Measurements from ENCODE around the gene UBL7. TPM values are rescaled to one million over a fixed set of nuclear protein-coding genes. Genes with fewer than 3 reads are reported as not detected.

UBL7 gene
- total and polyA plus RNA-seq, 2 experiments from 2014 or later: 39.2 to 60.2 TPM

- no peak for DNase-seq (ENCODE audit: low spot score)
- H3K27me3 ChIP-seq: no peaks in the 10 kb centered on the region
- WGBS (ENCODE audit: low lambda C conversion rate, missing lambda C conversion rate): 91% methylated on average over 2 of the region's 2 CpGs
- no peak overlapping the region for H3K4me2 ChIP-seq
- H3K27ac ChIP-seq: no peak overlapping the region
- H3K4me1 ChIP-seq (ENCODE audit: insufficient read depth): no peaks in the 10 kb centered on the region
- no peaks in the 10 kb centered on the region for H3K9me2 ChIP-seq (replicated peaks; ENCODE audit: insufficient read depth)
- no peaks in the 10 kb centered on the region for H3K36me3 ChIP-seq (replicated peaks; ENCODE audit: insufficient read depth, low read depth)
- no peaks in the 10 kb centered on the region for H4K20me1 ChIP-seq (ENCODE audit: insufficient read depth, poor library complexity, severe bottlenecking)
- TF ChIP-seq EZH2phosphoT487 (IDR thresholded peaks at IDR 0.05; ENCODE audit: low read depth, severe bottlenecking, unreplicated experiment) (no peak), EZH2 (IDR thresholded peaks at IDR 0.05; ENCODE audit: borderline replicate concordance) (no peak), CTCF (IDR thresholded peaks at IDR 0.05; ENCODE audit: poor library complexity) (no peak)
- no peak overlapping the region for H3K4me3 ChIP-seq
- no peaks in the 10 kb centered on the region for H3K9me3 ChIP-seq (ENCODE audit: low read depth)
- H2AFZ ChIP-seq: no peak overlapping the region
- peaks cover 25% of the 10 kb centered on the region for H3K79me2 ChIP-seq
Measured at GRCh38 chr15:74464216-74464615, 3.3 kb upstream of the UBL7 start.

- Histone ChIP-seq H3K9me3 (ENCODE audit: low read depth) (no peaks in the 10 kb centered on the region), H4K20me1 (ENCODE audit: insufficient read depth, poor library complexity, severe bottlenecking) (no peaks in the 10 kb centered on the region), H3K36me3 (replicated peaks; ENCODE audit: insufficient read depth, low read depth) (no peaks in the 10 kb centered on the region), H3K4me2 (no peak overlapping the region), H3K9me2 (replicated peaks; ENCODE audit: insufficient read depth) (no peaks in the 10 kb centered on the region), H3K27me3 (no peaks in the 10 kb centered on the region), H3K79me2 (peaks cover 25% of the 10 kb centered on the region), H2AFZ (no peak overlapping the region), H3K4me3 (no peak overlapping the region), H3K4me1 (ENCODE audit: insufficient read depth) (no peaks in the 10 kb centered on the region), H3K27ac (no peak overlapping the region)
- no peak for DNase-seq (ENCODE audit: low spot score)
- TF ChIP-seq CTCF (IDR thresholded peaks at IDR 0.05; ENCODE audit: poor library complexity): no peak
- no peak for TF ChIP-seq EZH2 (IDR thresholded peaks at IDR 0.05; ENCODE audit: borderline replicate concordance)
- no peak for TF ChIP-seq EZH2phosphoT487 (IDR thresholded peaks at IDR 0.05; ENCODE audit: low read depth, severe bottlenecking, unreplicated experiment)
Measured at GRCh38 chr15:74463634-74464033, 2.7 kb upstream of the UBL7 start.

- Histone ChIP-seq H4K20me1 (ENCODE audit: insufficient read depth, poor library complexity, severe bottlenecking) (no peaks in the 10 kb centered on the region), H2AFZ (peak overlapping the region; percentile 78), H3K27ac (peak overlapping the region; percentile 86), H3K4me2 (peak overlapping the region; percentile 81), H3K4me3 (peak overlapping the region; percentile 43), H3K9me3 (ENCODE audit: low read depth) (no peaks in the 10 kb centered on the region), H3K36me3 (replicated peaks; ENCODE audit: insufficient read depth, low read depth) (no peaks in the 10 kb centered on the region), H3K4me1 (ENCODE audit: insufficient read depth) (no peaks in the 10 kb centered on the region), H3K79me2 (peaks cover 25% of the 10 kb centered on the region), H3K27me3 (no peaks in the 10 kb centered on the region), H3K9me2 (replicated peaks; ENCODE audit: insufficient read depth) (no peaks in the 10 kb centered on the region)
- no peak for TF ChIP-seq EZH2phosphoT487 (IDR thresholded peaks at IDR 0.05; ENCODE audit: low read depth, severe bottlenecking, unreplicated experiment)
- no peak for TF ChIP-seq EZH2 (IDR thresholded peaks at IDR 0.05; ENCODE audit: borderline replicate concordance)
- TF ChIP-seq CTCF (IDR thresholded peaks at IDR 0.05; ENCODE audit: poor library complexity): no peak
- 19% methylated on average over 8 of the region's 8 CpGs for WGBS (ENCODE audit: low lambda C conversion rate, missing lambda C conversion rate)
- DNase-seq (ENCODE audit: low spot score): no peak
Measured at GRCh38 chr15:74461847-74462511, 1.0 kb upstream of the UBL7 start.
